HCT116 (cell line): ENCODE data around the gene EGFR. TPM values are rescaled to one million over a fixed set of nuclear protein-coding genes. Genes with fewer than 3 reads are reported as not detected.

ENCODE experiments used
- ATAC-seq: fragments of 200-7000 bp; cut with Tn5 transposase; 2 replicates; pipeline ENCODE4 v1.9.1; 2020; ENCODE audit warnings: mild to moderate bottlenecking, moderate library complexity
- BruUV-seq: library from RNA; stranded (reverse); fragments of 400-500 nt; replicated peaks from 2 replicates; lab custom pipeline; 2021; lab: Mats Ljungman, UMichigan
- CTCF ChIA-PET: fragments of 300-600 bp; sonication (Branson Sonifier 250); formaldehyde crosslinking; loops from one replicate; lab custom pipeline; 2021; ENCODE audit warnings: antibody characterized with exemption; lab: Charles Lee
- POLR2A ChIA-PET: fragments of 300-600, 350-600 bp; sonication (Branson Sonifier 250); formaldehyde crosslinking; loops from one replicate; lab custom pipeline; 2021; ENCODE audit warnings: antibody characterized with exemption; lab: Charles Lee
- RAD21 ChIA-PET, 2 experiments: fragments of 300-600 bp; sonication (Branson Sonifier 250); formaldehyde crosslinking; loops; one replicate each; lab custom pipeline; 2023; ENCODE audit warnings: low total read pairs in 2 of 2; ENCODE audit not compliant: uncharacterized antibody in 2 of 2, unreplicated experiment in 2 of 2, low non-redundant PET in 1 of 2; lab: Charles Lee
- DNase-seq: peaks from one replicate; pipeline ENCODE4 v3.0.0-alpha.2; 2010; ENCODE audit warnings: low read depth, low spot score
- H2AFZ ChIP-seq: fragments of 200-600 bp; shearing (Covaris generic), sonication (generic); 2 replicates; pipeline ENCODE4 v1.6.1; 2017; ENCODE audit warnings: low read depth, mixed run types, mixed read lengths, antibody characterized with exemption, low read length; ENCODE audit not compliant: poor library complexity, severe bottlenecking
- H3K27ac ChIP-seq: 2 replicates; pipeline ENCODE4 v1.5.1; 2012; ENCODE audit warnings: low read depth, low read length
- H3K27me3 ChIP-seq: fragments of 200-600 bp; sonication (generic); 2 replicates; pipeline ENCODE4 v1.6.1; 2016; ENCODE audit warnings: mixed run types, low read length, mixed read lengths; ENCODE audit not compliant: insufficient read depth
- H3K36me3 ChIP-seq, 2 experiments: fragments of 200-500 bp in 1 of 2; fragments of 200-600 bp in 1 of 2; sonication (Bioruptor generic) in 1 of 2; sonication (generic) in 1 of 2; 2 replicates each; pipeline versions ENCODE4 v1.5.1 to v1.6.1; 2014 to 2016; ENCODE audit warnings: low read length in 2 of 2, inconsistent platforms in 1 of 2, mixed read lengths in 1 of 2, mixed run types in 1 of 2; ENCODE audit not compliant: insufficient read depth in 2 of 2, control insufficient read depth in 1 of 2
- H3K4me1 ChIP-seq, 2 experiments: fragments of 200-600 bp in 1 of 2; sonication (generic) in 1 of 2; 2 replicates each; pipeline versions ENCODE4 v1.5.1 to v1.6.1; 2012 to 2017; ENCODE audit warnings: low read length in 2 of 2, inconsistent platforms in 1 of 2, mild to moderate bottlenecking in 1 of 2, mixed read lengths in 1 of 2, mixed run types in 1 of 2, moderate library complexity in 1 of 2; ENCODE audit not compliant: insufficient read depth in 2 of 2, control insufficient read depth in 1 of 2
- H3K4me2 ChIP-seq: fragments of 200-600 bp; sonication (generic); 2 replicates; pipeline ENCODE4 v1.6.1; 2017; ENCODE audit warnings: mixed run types, low read length, mixed read lengths
- H3K4me3 ChIP-seq, 2 experiments: fragments of 200-600 bp in 1 of 2; sonication (generic) in 1 of 2; replicated peaks in 1 of 2; 2 replicates each; pipeline ENCODE4 v1.5.1; 2011 to 2016; ENCODE audit warnings: low read length in 2 of 2, control low read depth in 1 of 2, low read depth in 1 of 2, mild to moderate bottlenecking in 1 of 2, mixed read lengths in 1 of 2, mixed run types in 1 of 2
- H3K79me2 ChIP-seq: fragments of 200-600 bp; sonication (generic); 2 replicates; pipeline ENCODE4 v1.6.1; 2017; ENCODE audit warnings: mild to moderate bottlenecking, mixed run types, low read length, moderate library complexity, mixed read lengths; ENCODE audit not compliant: insufficient read depth
- H3K9ac ChIP-seq: fragments of 200-600 bp; sonication (generic); 2 replicates; pipeline ENCODE4 v1.6.1; 2016; ENCODE audit warnings: low read length, mixed read lengths
- H3K9me2 ChIP-seq: fragments of 200-600 bp; sonication (generic), shearing (Covaris generic); 2 replicates; pipeline ENCODE4 v1.6.1; 2017; ENCODE audit warnings: mixed run types, mild to moderate bottlenecking, moderate library complexity; ENCODE audit not compliant: insufficient read depth
- H3K9me3 ChIP-seq, 2 experiments: fragments of 200-500 bp in 1 of 2; fragments of 200-600 bp in 1 of 2; sonication (Bioruptor generic) in 1 of 2; sonication (generic) in 1 of 2; 2 replicates each; pipeline ENCODE4 v1.6.1; 2014 to 2017; ENCODE audit warnings: low read length in 2 of 2, mixed read lengths in 2 of 2, inconsistent platforms in 1 of 2, low read depth in 1 of 2, mild to moderate bottlenecking in 1 of 2, mixed run types in 1 of 2, moderate library complexity in 1 of 2; ENCODE audit not compliant: control insufficient read depth in 1 of 2, insufficient read depth in 1 of 2
- H4K20me1 ChIP-seq: fragments of 200-600 bp; sonication (generic), shearing (Covaris generic); 2 replicates; pipeline ENCODE4 v1.6.1; 2017; ENCODE audit warnings: mixed run types, mild to moderate bottlenecking, moderate library complexity; ENCODE audit not compliant: insufficient read depth
- CTCF ChIP-seq, 3 experiments: fragments of 200-600 bp in 1 of 3; sonication (generic) in 1 of 3; IDR thresholded peaks in 2 of 3; conservative IDR thresholded peaks in 1 of 3; 2 replicates each; pipeline ENCODE4 v1.5.1; 2012 to 2017; ENCODE audit warnings: low read depth in 2 of 3, low read length in 2 of 3, antibody characterized with exemption in 1 of 3, borderline replicate concordance in 1 of 3, control low read depth in 1 of 3, mild to moderate bottlenecking in 1 of 3, mixed read lengths in 1 of 3, mixed run types in 1 of 3, moderate library complexity in 1 of 3; ENCODE audit not compliant: insufficient read depth in 1 of 3
- EGR1 ChIP-seq: IDR thresholded peaks from 2 replicates; pipeline ENCODE4 v1.6.1; 2012; ENCODE audit warnings: low read depth
- ELF1 ChIP-seq: IDR thresholded peaks from 2 replicates; pipeline ENCODE4 v1.6.1; 2012; ENCODE audit warnings: low read depth, borderline replicate concordance
- EZH2 ChIP-seq: fragments of 200-600 bp; sonication (generic); IDR thresholded peaks from 2 replicates; pipeline ENCODE4 v1.6.1; 2017; ENCODE audit warnings: antibody characterized with exemption, mixed run types
- EZH2phosphoT487 ChIP-seq: fragments of 200-600 bp; IDR thresholded peaks from 2 replicates; pipeline ENCODE4 v1.6.1; 2018; ENCODE audit warnings: antibody characterized with exemption, borderline replicate concordance
- POLR2AphosphoS5 ChIP-seq: IDR thresholded peaks from 2 replicates; pipeline ENCODE4 v1.6.1; 2011; ENCODE audit warnings: mild to moderate bottlenecking, low read depth, low read length, moderate library complexity
- RAD21 ChIP-seq: IDR thresholded peaks from 2 replicates; pipeline ENCODE4 v1.6.1; 2012; ENCODE audit warnings: low read depth, mild to moderate bottlenecking
- REST ChIP-seq: IDR thresholded peaks from 2 replicates; pipeline ENCODE4 v1.6.1; 2012; ENCODE audit warnings: low read depth
- SIN3A ChIP-seq: IDR thresholded peaks from 2 replicates; pipeline ENCODE4 v1.6.1; 2012; ENCODE audit warnings: low read depth
- SP1 ChIP-seq: IDR thresholded peaks from 2 replicates; pipeline ENCODE4 v1.6.1; 2012; ENCODE audit warnings: low read depth
- SRF ChIP-seq: IDR thresholded peaks from 2 replicates; pipeline ENCODE4 v1.6.1; 2012; ENCODE audit warnings: low read depth
- TCF7L2 ChIP-seq: IDR thresholded peaks from 2 replicates; pipeline ENCODE4 v1.7.0; 2011; ENCODE audit warnings: borderline replicate concordance, inconsistent platforms; ENCODE audit not compliant: insufficient read depth, insufficient read length; ENCODE audit errors: extremely low read depth
- YY1 ChIP-seq: IDR thresholded peaks from 2 replicates; pipeline ENCODE4 v1.6.1; 2011; ENCODE audit warnings: low read length, low read depth, moderate library complexity, mild to moderate bottlenecking; ENCODE audit not compliant: insufficient replicate concordance; ENCODE audit errors: extremely low read depth
- ZBTB33 ChIP-seq: IDR thresholded peaks from 2 replicates; pipeline ENCODE4 v1.6.1; 2011; ENCODE audit warnings: mild to moderate bottlenecking, low read length, moderate library complexity; ENCODE audit not compliant: insufficient replicate concordance; ENCODE audit errors: extremely low read depth
- ZNF274 ChIP-seq: fragments of 200-500 bp; sonication (Bioruptor generic); IDR thresholded peaks from 2 replicates; pipeline ENCODE4 v1.6.1; 2014; ENCODE audit warnings: mild to moderate bottlenecking, low read depth, low read length, inconsistent platforms
- intact Hi-C: fragments of 100-400 bp; cut with micrococcal nuclease; formaldehyde crosslinking; loops from 2 replicates; pipeline ENCODE4 v1.10.0; 2022
- total RNA-seq: library from RNA; stranded (reverse); gene quantifications from one replicate; pipeline ENCODE4 v1.2.1, GENCODE V29; 2021; ENCODE audit not compliant: unreplicated experiment
- TF ChIP-seq, protein P1 (sequence below): IDR thresholded peaks from 2 replicates; pipeline ENCODE4 v1.6.1; 2012

Gene EGFR
- total RNA-seq, 1 experiment from 2014 or later = 71.5 TPM

GRCh38 chr7:55250313-55250712 lies 231.5 kb downstream of the EGFR start (continued):
- TF ChIP-seq TCF7L2 (no peak), SRF (no peak), POLR2AphosphoS5 (no peak)

- ChIA-PET CTCF (interaction anchor here (1.7 to 2.7 kb wide), 2 partner anchors 165 to 373 kb away, joined by 7 read pairs; no protein-coding TSS in a partner anchor), RAD21 (no interaction called here), POLR2A (no interaction called here)
- H3K9ac ChIP-seq = no peak overlapping the region
- H3K36me3 ChIP-seq = no peaks in the 10 kb centered on the region
- no peaks in the 10 kb centered on the region for H3K27me3 ChIP-seq
- H3K4me3 ChIP-seq = no peak overlapping the region
- H3K4me1 ChIP-seq = peaks cover 13 to 39% of the 10 kb centered on the region in 2 experiments
- BruUV-seq = no TSS peak
- no peak overlapping the region for H3K4me2 ChIP-seq
- intact Hi-C loops = loop anchor here (10.0 kb wide), 1 partner anchor 237 kb away; the partner anchor contains the start of gene EGFR
- H3K9me3 ChIP-seq = no peaks in the 10 kb centered on the region
- H3K79me2 ChIP-seq = no peaks in the 10 kb centered on the region
- ATAC-seq (no peak), DNase-seq (no peak)
- no peak overlapping the region for H2AFZ ChIP-seq
- H3K9me2 ChIP-seq = no peaks in the 10 kb centered on the region
- no peak overlapping the region for H3K27ac ChIP-seq
- H4K20me1 ChIP-seq = no peaks in the 10 kb centered on the region
- no peak for TF ChIP-seq SIN3A
- no peak for TF ChIP-seq RAD21
- TF ChIP-seq YY1 = no peak
- TF ChIP-seq REST = no peak
- no peak for TF ChIP-seq EZH2
- TF ChIP-seq ZBTB33 = no peak
- no peak for TF ChIP-seq SP1
- no peak for TF ChIP-seq TCF7L2
- no peak for TF ChIP-seq EZH2phosphoT487
- TF ChIP-seq ELF1 = no peak
- no peak for TF ChIP-seq ZNF274
- no peak for TF ChIP-seq EGR1
- TF ChIP-seq, protein P1, sequence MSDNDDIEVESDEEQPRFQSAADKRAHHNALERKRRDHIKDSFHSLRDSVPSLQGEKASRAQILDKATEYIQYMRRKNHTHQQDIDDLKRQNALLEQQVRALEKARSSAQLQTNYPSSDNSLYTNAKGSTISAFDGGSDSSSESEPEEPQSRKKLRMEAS = no peak
- TF ChIP-seq CTCF (IDR thresholded peaks at IDR 0.05 in 2 of 3, conservative IDR thresholded peaks at IDR 0.05 in 1 of 3; ENCODE audit: borderline replicate concordance in 1 of 3, insufficient read depth in 1 of 3, low read depth in 2 of 3, low read length in 2 of 3) = no peak
Observed at GRCh38 chr7:55251313-55251712, 232.5 kb downstream of the EGFR start.
